ENCODE measurements around the gene MBNL1.
"Not testable (repeated sequence)": the region's sequence is repeated elsewhere in the genome, so short reads cannot be mapped to it uniquely, and the experiment has no call there.

Gene MBNL1

GRCh38 chr3:152359385-152360248 lies 90.9 kb downstream of the MBNL1 start:
- Mint-ChIP-seq H3K9me3 (ENCODE audit: low read depth) (no peaks in the 10 kb centered on the region), H3K4me3 (peak overlapping the region; percentile 14), H3K36me3 (peaks cover 16% of the 10 kb centered on the region), H3K27me3 (no peaks in the 10 kb centered on the region), H3K4me1 (ENCODE audit: low read depth) (peaks cover 82% of the 10 kb centered on the region), H3K27ac (peak overlapping the region; percentile 80)

GRCh38 chr3:152360302-152360701 lies 91.6 kb downstream of the MBNL1 start:
- Mint-ChIP-seq H3K27me3 (no peaks in the 10 kb centered on the region), H3K9me3 (ENCODE audit: low read depth) (no peaks in the 10 kb centered on the region), H3K4me1 (ENCODE audit: low read depth) (peaks cover 81% of the 10 kb centered on the region), H3K27ac (peak overlapping the region; percentile 80), H3K4me3 (peak overlapping the region; percentile 0), H3K36me3 (peaks cover 20% of the 10 kb centered on the region)

DNA sequence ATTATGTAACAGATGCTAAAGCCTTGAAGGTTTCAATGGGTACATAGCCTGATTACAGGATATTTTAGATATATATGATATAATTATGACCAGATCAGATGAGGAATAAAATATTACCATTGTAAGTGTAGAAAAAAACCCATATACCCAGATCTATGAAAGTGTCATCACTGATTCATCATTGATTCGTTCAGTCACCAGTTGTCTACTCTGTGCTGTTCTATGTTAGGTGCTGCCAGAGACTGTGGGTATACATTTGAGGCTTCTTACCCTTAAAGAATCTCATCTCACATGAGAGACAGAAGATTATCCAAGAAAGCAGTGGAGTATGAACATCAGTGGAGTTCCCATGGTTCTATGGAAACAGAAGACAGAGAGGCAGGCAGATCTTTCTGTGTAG lies 92.2 kb downstream of the MBNL1 start:
- Mint-ChIP-seq H3K27ac (peak overlapping the region; percentile 93), H3K4me3 (peak overlapping the region; percentile 33), H3K4me1 (ENCODE audit: low read depth) (peaks cover 78% of the 10 kb centered on the region), H3K27me3 (no peaks in the 10 kb centered on the region), H3K36me3 (peaks cover 23% of the 10 kb centered on the region), H3K9me3 (ENCODE audit: low read depth) (no peaks in the 10 kb centered on the region)

DNA sequence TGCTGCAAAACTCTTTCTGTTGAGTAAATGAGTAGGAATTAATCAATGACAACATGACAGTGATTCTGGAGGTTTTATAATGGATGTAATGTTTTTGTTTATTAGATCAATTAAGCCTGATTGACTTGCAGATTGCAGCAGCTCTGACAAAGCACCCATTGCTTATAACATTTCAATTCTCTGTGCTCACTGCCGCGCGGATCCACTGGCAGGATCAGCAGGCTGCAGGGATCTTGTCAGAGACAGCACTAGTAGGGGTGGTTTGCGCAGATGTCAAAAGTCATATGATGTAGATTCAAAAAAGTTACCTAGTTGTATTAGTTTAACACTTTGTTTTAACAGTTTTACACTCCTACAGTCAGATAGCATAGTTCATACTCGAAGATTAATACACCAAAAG lies 93.4 kb downstream of the MBNL1 start:
- Mint-ChIP-seq H3K36me3 (peaks cover 27% of the 10 kb centered on the region), H3K4me1 (ENCODE audit: low read depth) (peaks cover 74% of the 10 kb centered on the region), H3K27ac (peak overlapping the region; percentile 93), H3K4me3 (no peak overlapping the region), H3K9me3 (ENCODE audit: low read depth) (peaks cover under 1% of the 10 kb centered on the region), H3K27me3 (no peaks in the 10 kb centered on the region)

- H3K36me3 Mint-ChIP-seq = peaks cover 36% of the 10 kb centered on the region
- no peaks in the 10 kb centered on the region for H3K27me3 Mint-ChIP-seq
- peak overlapping the region; percentile 77 for H3K27ac Mint-ChIP-seq
- peaks cover 8% of the 10 kb centered on the region for H3K9me3 Mint-ChIP-seq (ENCODE audit: low read depth)
- H3K4me3 Mint-ChIP-seq = no peak overlapping the region
- H3K4me1 Mint-ChIP-seq (ENCODE audit: low read depth) = peaks cover 78% of the 10 kb centered on the region
These were observed 95.5 kb downstream of the MBNL1 start for GRCh38 chr3:152364237-152364636.

DNA sequence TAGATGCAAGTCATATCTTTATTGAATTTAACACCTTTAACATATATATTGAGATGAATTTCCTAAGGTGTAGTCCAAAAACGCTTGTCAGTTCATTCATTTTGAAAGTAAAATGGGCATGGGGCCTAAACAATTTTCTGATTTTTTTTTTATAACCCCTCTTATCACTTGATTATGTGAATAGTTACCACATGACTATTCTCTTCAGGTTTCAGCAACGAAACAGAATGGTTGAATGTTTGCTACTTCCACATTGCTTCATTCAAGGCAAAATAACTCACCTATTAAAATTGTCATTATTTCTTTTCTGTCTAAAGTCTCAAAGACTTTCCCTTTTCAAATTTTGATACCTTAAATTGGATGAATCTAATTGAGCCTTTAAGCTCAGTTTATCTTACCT lies 96.4 kb downstream of the MBNL1 start:
- H3K4me3 Mint-ChIP-seq = no peak overlapping the region
- H3K27ac Mint-ChIP-seq = peak overlapping the region; percentile 77
- H3K27me3 Mint-ChIP-seq = no peaks in the 10 kb centered on the region
- peaks cover 8% of the 10 kb centered on the region for H3K9me3 Mint-ChIP-seq (ENCODE audit: low read depth)
- H3K36me3 Mint-ChIP-seq = peaks cover 38% of the 10 kb centered on the region
- peaks cover 78% of the 10 kb centered on the region for H3K4me1 Mint-ChIP-seq (ENCODE audit: low read depth)

DNA sequence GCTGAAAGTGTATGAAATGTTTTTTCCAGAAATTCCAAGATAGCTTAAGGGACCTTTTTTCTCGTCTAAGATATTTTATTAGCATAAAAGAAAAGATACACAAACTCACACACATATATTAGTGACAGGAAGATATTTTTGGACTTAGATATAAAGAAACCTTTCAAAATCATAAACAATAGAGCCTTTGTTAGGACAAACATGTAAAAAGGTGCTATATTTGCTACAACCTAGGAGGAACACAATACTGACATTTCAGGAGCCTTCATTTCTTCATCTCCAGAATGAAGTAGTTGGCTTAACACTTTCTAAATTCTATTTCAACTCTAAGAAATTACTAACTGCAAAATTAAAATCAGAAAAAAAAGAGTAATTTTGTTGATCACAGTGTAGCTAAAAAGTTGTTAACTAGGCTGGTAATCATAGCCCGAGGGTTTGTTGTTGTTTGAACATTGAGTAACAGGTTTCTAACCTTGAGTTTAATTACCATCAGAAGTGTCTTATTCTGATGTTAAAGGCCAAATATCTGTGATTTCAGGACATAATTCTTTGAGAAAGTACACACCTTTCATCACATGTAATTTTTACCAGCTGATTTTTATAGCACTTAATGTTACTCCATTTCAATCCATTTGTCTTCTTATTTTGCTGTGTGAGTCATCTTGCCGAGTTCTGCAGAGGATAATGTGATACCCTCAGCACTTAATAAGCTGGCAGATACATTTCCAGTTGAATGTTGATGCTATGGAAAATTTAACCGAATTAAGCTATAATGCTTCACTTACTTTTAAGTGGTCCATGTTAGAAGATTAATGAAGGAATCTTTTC lies 97.3 kb downstream of the MBNL1 start:
- H3K27ac Mint-ChIP-seq = peak overlapping the region; percentile 56
- H3K36me3 Mint-ChIP-seq = peaks cover 38% of the 10 kb centered on the region
- no peaks in the 10 kb centered on the region for H3K27me3 Mint-ChIP-seq
- H3K4me3 Mint-ChIP-seq = no peak overlapping the region
- H3K9me3 Mint-ChIP-seq (ENCODE audit: low read depth) = peaks cover 8% of the 10 kb centered on the region
- peaks cover 81% of the 10 kb centered on the region for H3K4me1 Mint-ChIP-seq (ENCODE audit: low read depth)

- H3K9me3 Mint-ChIP-seq (ENCODE audit: low read depth) = peaks cover 13% of the 10 kb centered on the region
- peak overlapping the region; percentile 77 for H3K27ac Mint-ChIP-seq
- H3K27me3 Mint-ChIP-seq = not testable (repeated sequence)
- peak overlapping the region; percentile 58 for H3K4me3 Mint-ChIP-seq
- H3K36me3 Mint-ChIP-seq = peaks cover 42% of the 10 kb centered on the region
- peaks cover 79% of the 10 kb centered on the region for H3K4me1 Mint-ChIP-seq (ENCODE audit: low read depth)
These were observed 98.5 kb downstream of the MBNL1 start for GRCh38 chr3:152367192-152367591.

DNA sequence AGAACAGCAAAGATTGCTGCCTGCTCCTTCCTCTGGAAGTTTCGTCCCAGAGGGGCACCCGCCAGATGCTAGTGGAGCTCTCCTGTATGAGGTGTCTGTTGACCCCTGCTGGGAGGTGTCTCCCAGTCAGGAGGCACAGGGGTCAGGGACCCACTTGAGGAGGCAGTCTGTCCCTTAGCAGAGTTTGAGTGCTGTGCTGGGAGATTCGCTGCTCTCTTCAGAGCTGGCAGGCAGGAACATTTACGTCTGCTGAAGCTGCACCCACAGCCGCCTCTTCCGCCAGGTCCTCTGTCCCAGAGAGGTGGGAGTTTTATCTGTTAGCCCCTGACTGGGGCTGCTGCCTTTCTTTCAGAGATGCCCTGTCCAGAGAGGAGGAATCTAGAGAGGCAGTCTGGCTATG lies 103.9 kb downstream of the MBNL1 start:
- H3K4me3 Mint-ChIP-seq; H3K27me3 Mint-ChIP-seq; H3K9me3 Mint-ChIP-seq (ENCODE audit: low read depth): not testable (repeated sequence)
- Mint-ChIP-seq H3K4me1 (ENCODE audit: low read depth) (peaks cover 88% of the 10 kb centered on the region), H3K27ac (peak overlapping the region; percentile 77), H3K36me3 (peaks cover 33% of the 10 kb centered on the region)

- H3K9me3 Mint-ChIP-seq (ENCODE audit: low read depth) = peaks cover 5% of the 10 kb centered on the region
- no peaks in the 10 kb centered on the region for H3K27me3 Mint-ChIP-seq
- H3K27ac Mint-ChIP-seq = peak overlapping the region; percentile 67
- H3K4me3 Mint-ChIP-seq = no peak overlapping the region
- peaks cover 31% of the 10 kb centered on the region for H3K36me3 Mint-ChIP-seq
- H3K4me1 Mint-ChIP-seq (ENCODE audit: low read depth) = peaks cover 85% of the 10 kb centered on the region
These were observed 104.7 kb downstream of the MBNL1 start for GRCh38 chr3:152373379-152373778.

- Mint-ChIP-seq H3K36me3 (peaks cover 29% of the 10 kb centered on the region), H3K4me3 (no peak overlapping the region), H3K9me3 (ENCODE audit: low read depth) (peaks cover 5% of the 10 kb centered on the region), H3K27ac (peak overlapping the region; percentile 23), H3K27me3 (no peaks in the 10 kb centered on the region), H3K4me1 (ENCODE audit: low read depth) (peaks cover 84% of the 10 kb centered on the region)
These were observed 105.7 kb downstream of the MBNL1 start for GRCh38 chr3:152374262-152374990.

GRCh38 chr3:152375546-152375945 lies 106.8 kb downstream of the MBNL1 start:
- peak overlapping the region; percentile 3 for H3K4me3 Mint-ChIP-seq
- H3K27me3 Mint-ChIP-seq = no peaks in the 10 kb centered on the region
- peak overlapping the region; percentile 77 for H3K27ac Mint-ChIP-seq
- peaks cover 5% of the 10 kb centered on the region for H3K9me3 Mint-ChIP-seq (ENCODE audit: low read depth)
- peaks cover 84% of the 10 kb centered on the region for H3K4me1 Mint-ChIP-seq (ENCODE audit: low read depth)
- peaks cover 27% of the 10 kb centered on the region for H3K36me3 Mint-ChIP-seq

GRCh38 chr3:152376351-152377183 lies 107.8 kb downstream of the MBNL1 start:
- H3K4me3 Mint-ChIP-seq = peak overlapping the region; percentile 48
- peak overlapping the region; percentile 93 for H3K27ac Mint-ChIP-seq
- H3K27me3 Mint-ChIP-seq = no peaks in the 10 kb centered on the region
- peaks cover 5% of the 10 kb centered on the region for H3K9me3 Mint-ChIP-seq (ENCODE audit: low read depth)
- peaks cover 25% of the 10 kb centered on the region for H3K36me3 Mint-ChIP-seq
- H3K4me1 Mint-ChIP-seq (ENCODE audit: low read depth) = peaks cover 82% of the 10 kb centered on the region

DNA sequence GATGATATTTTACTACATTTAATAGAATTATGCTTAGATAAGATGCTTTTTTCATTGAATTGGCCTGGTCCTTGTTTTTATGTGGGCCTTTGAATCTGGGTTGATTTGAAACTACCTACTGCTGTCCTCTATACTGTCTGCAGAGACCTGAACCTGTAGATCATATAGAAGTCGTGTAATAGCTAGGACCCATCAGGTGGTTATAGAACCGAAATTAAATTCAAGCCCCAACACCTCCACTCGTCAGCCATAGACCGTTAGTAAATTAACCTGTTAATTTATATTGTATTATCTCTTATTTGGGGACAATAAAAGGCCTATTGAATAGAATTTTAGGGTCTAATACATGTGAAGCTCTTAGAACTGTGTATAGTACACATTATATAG lies 108.4 kb downstream of the MBNL1 start:
- Mint-ChIP-seq H3K9me3 (ENCODE audit: low read depth) (no peaks in the 10 kb centered on the region), H3K36me3 (peaks cover 19% of the 10 kb centered on the region), H3K4me3 (peak overlapping the region; percentile 48), H3K27ac (peak overlapping the region; percentile 93), H3K4me1 (ENCODE audit: low read depth) (peaks cover 81% of the 10 kb centered on the region), H3K27me3 (no peaks in the 10 kb centered on the region)
